Sigmoid colon (tissue), 4 donors: ENCODE data around the gene PPL.

ENCODE experiments used
- EP300 ChIP-seq, 4 donors: sonication (generic); formaldehyde crosslinking; IDR thresholded peaks; one replicate each; pipeline ENCODE4 v1.6.1; 2017; ENCODE audit warnings: antibody characterized with exemption in 4 of 4
- TF ChIP-seq, protein P1 (sequence below), 4 experiments: fragments of 450-650 bp in 3 of 4; fragments of 200-600 bp in 1 of 4; IDR thresholded peaks; one replicate each; pipeline ENCODE4 v1.5.1; 2016 to 2019; ENCODE audit warnings: antibody characterized with exemption in 4 of 4, mild to moderate bottlenecking in 3 of 4, moderate library complexity in 2 of 4

GRCh38 chr16:4962716-4963115 lies 25.8 kb upstream of the PPL start:
- TF ChIP-seq, protein P1, sequence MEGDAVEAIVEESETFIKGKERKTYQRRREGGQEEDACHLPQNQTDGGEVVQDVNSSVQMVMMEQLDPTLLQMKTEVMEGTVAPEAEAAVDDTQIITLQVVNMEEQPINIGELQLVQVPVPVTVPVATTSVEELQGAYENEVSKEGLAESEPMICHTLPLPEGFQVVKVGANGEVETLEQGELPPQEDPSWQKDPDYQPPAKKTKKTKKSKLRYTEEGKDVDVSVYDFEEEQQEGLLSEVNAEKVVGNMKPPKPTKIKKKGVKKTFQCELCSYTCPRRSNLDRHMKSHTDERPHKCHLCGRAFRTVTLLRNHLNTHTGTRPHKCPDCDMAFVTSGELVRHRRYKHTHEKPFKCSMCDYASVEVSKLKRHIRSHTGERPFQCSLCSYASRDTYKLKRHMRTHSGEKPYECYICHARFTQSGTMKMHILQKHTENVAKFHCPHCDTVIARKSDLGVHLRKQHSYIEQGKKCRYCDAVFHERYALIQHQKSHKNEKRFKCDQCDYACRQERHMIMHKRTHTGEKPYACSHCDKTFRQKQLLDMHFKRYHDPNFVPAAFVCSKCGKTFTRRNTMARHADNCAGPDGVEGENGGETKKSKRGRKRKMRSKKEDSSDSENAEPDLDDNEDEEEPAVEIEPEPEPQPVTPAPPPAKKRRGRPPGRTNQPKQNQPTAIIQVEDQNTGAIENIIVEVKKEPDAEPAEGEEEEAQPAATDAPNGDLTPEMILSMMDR (IDR thresholded peaks at IDR 0.05): no peak
- TF ChIP-seq EP300 (IDR thresholded peaks at IDR 0.05): no peak
